ENCODE data around the gene AQP9.

DNA sequence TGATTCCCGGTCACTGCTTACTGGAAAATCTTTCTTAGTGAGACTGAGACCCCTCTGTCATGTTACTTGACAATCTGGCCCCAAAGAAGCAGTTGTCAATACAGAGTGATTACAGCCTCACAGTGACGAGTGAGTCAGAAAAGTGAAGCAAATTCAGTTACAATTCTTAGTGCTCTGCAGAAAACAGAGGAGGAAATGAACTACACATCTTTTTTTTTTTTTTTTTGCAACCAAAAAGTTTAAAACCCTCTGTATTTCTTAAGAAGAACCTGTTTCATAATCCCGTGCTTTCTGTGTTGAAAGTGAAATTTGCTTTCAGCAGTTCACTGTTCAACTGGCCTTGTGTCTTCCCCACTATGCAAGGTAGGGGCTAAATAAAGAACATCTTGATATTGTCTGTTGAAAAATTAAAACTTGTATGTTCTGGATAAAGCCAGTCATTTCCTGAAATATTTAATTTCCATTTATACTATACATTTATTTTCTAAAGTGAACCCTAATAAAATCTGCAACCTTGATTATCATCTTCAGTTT lies 1.9 kb downstream of the AQP9 start:
- TF ChIP-seq, protein P1, sequence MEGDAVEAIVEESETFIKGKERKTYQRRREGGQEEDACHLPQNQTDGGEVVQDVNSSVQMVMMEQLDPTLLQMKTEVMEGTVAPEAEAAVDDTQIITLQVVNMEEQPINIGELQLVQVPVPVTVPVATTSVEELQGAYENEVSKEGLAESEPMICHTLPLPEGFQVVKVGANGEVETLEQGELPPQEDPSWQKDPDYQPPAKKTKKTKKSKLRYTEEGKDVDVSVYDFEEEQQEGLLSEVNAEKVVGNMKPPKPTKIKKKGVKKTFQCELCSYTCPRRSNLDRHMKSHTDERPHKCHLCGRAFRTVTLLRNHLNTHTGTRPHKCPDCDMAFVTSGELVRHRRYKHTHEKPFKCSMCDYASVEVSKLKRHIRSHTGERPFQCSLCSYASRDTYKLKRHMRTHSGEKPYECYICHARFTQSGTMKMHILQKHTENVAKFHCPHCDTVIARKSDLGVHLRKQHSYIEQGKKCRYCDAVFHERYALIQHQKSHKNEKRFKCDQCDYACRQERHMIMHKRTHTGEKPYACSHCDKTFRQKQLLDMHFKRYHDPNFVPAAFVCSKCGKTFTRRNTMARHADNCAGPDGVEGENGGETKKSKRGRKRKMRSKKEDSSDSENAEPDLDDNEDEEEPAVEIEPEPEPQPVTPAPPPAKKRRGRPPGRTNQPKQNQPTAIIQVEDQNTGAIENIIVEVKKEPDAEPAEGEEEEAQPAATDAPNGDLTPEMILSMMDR (IDR thresholded peaks at IDR 0.05): no peak
- peak in 1 of 4 donors; percentile 69 for TF ChIP-seq POLR2A (IDR thresholded peaks at IDR 0.05)
- TF ChIP-seq EP300 (IDR thresholded peaks at IDR 0.05): no peak

All from upper lobe of left lung (tissue), 4 donors.